Neutrophil (primary cell): Measurements from ENCODE around the gene THBS4.

Experiments used
- H3K27ac ChIP-seq: fragments of 200-600 bp; sonication (generic); 2 replicates; pipeline ENCODE4 v1.5.1; 2016; ENCODE audit warnings: mild to moderate bottlenecking, moderate library complexity
- H3K27me3 ChIP-seq: fragments of 200-600 bp; sonication (generic); 2 replicates; pipeline ENCODE4 v1.6.0; 2016; ENCODE audit warnings: mild to moderate bottlenecking
- H3K36me3 ChIP-seq: fragments of 200-600 bp; sonication (generic); 2 replicates; pipeline ENCODE4 v1.5.1; 2017
- H3K4me1 ChIP-seq, 2 experiments: fragments of 200-600 bp in 1 of 2; sonication (generic) in 1 of 2; 1 replicate in 1 of 2; 2 replicates in 1 of 2; pipeline versions ENCODE4 v1.5.1 to v1.6.1; 2013 to 2016; ENCODE audit warnings: low read depth in 1 of 2, low read length in 1 of 2, mild to moderate bottlenecking in 1 of 2, moderate library complexity in 1 of 2; ENCODE audit not compliant: control insufficient read depth in 1 of 2, insufficient read depth in 1 of 2
- H3K4me3 ChIP-seq, 2 experiments: fragments of 200-600 bp in 1 of 2; sonication (generic) in 1 of 2; 1 replicate in 1 of 2; 2 replicates in 1 of 2; pipeline ENCODE4 v1.5.1; 2013 to 2016; ENCODE audit warnings: low read depth in 1 of 2, low read length in 1 of 2, mild to moderate bottlenecking in 1 of 2, moderate library complexity in 1 of 2
- H3K9me3 ChIP-seq: fragments of 200-600 bp; sonication (generic); 2 replicates; pipeline ENCODE4 v1.5.1; 2016
- CTCF ChIP-seq: fragments of 200-600 bp; sonication (generic); IDR thresholded peaks from 2 replicates; pipeline ENCODE4 v1.5.1; 2016; ENCODE audit warnings: antibody characterized with exemption

Gene THBS4

GRCh38 chr5:80057921-80058320 lies 22.8 kb downstream of the THBS4 start:
- no peak overlapping the region for H3K27ac ChIP-seq
- H3K4me3 ChIP-seq = no peak overlapping the region

GRCh38 chr5:80059354-80059980 lies 24.3 kb downstream of the THBS4 start:
- H3K27ac ChIP-seq = no peak overlapping the region
- no peaks in the 10 kb centered on the region for H3K9me3 ChIP-seq
- TF ChIP-seq CTCF = no peak
- H3K4me1 ChIP-seq = no peaks in the 10 kb centered on the region
- no peaks in the 10 kb centered on the region for H3K27me3 ChIP-seq
- H3K36me3 ChIP-seq = no peaks in the 10 kb centered on the region
- H3K4me3 ChIP-seq = no peak overlapping the region

More at GRCh38 chr5:80057921-80058320, 22.8 kb downstream of the THBS4 start:
- no peak for TF ChIP-seq CTCF
- Histone ChIP-seq H3K4me1 (no peaks in the 10 kb centered on the region), H3K27me3 (no peaks in the 10 kb centered on the region), H3K9me3 (no peaks in the 10 kb centered on the region), H3K36me3 (no peaks in the 10 kb centered on the region)

GRCh38 chr5:80060966-80061365 lies 25.8 kb downstream of the THBS4 start:
- H3K27me3 ChIP-seq = no peaks in the 10 kb centered on the region
- H3K27ac ChIP-seq = no peak overlapping the region
- no peaks in the 10 kb centered on the region for H3K36me3 ChIP-seq
- no peaks in the 10 kb centered on the region for H3K4me1 ChIP-seq
- H3K4me3 ChIP-seq = no peak overlapping the region
- no peaks in the 10 kb centered on the region for H3K9me3 ChIP-seq
- no peak for TF ChIP-seq CTCF

- TF ChIP-seq CTCF = no peak
- no peak overlapping the region for H3K4me3 ChIP-seq
- H3K27me3 ChIP-seq = no peaks in the 10 kb centered on the region
- H3K9me3 ChIP-seq = no peaks in the 10 kb centered on the region
- no peaks in the 10 kb centered on the region for H3K36me3 ChIP-seq
- H3K27ac ChIP-seq = no peak overlapping the region
- peaks cover 4% of the 10 kb centered on the region in 2 experiments for H3K4me1 ChIP-seq
These were observed 26.4 kb downstream of the THBS4 start for GRCh38 chr5:80061547-80061946.

- H3K27me3 ChIP-seq = no peaks in the 10 kb centered on the region
- H3K9me3 ChIP-seq = no peaks in the 10 kb centered on the region
- H3K36me3 ChIP-seq = no peaks in the 10 kb centered on the region
- peaks cover 29% of the 10 kb centered on the region in 2 experiments for H3K4me1 ChIP-seq
- TF ChIP-seq CTCF = no peak
- H3K4me3 ChIP-seq = no peak overlapping the region
- no peak overlapping the region for H3K27ac ChIP-seq
These were observed 29.0 kb downstream of the THBS4 start for GRCh38 chr5:80064124-80064523.
